GM21717 (cell line): Measurements from ENCODE around the gene GABRB1.
"Not testable (repeated sequence)": the region's sequence is repeated elsewhere in the genome, so short reads cannot be mapped to it uniquely, and the experiment has no call there.

Source experiments
- ATAC-seq: cut with Tn5 transposase; IDR thresholded peaks from one replicate; pipeline ENCODE4 v1.9.1; 2021; ENCODE audit warnings: mild to moderate bottlenecking, moderate library complexity; ENCODE audit not compliant: unreplicated experiment

The GABRB1 gene

DNA sequence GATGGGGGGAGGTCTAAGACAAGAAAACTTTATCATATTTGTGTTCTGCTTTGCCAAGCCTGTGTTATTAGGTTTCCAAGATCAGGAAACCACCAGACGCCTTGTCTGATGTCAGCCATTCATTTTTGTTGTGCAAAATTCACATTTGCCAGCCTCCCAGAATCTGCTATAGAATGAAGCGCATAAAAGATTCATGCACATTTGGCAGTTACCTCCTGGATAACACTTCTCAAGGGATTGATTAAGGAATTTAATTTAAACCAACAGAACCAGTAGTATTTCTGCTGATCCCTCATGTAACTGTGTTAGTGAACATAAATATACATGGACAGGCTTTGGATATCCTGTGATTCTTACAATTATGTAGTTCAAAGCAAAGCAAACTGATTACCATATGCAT is 244.2 kb downstream of the GABRB1 start:
- ATAC-seq, result no peak

DNA sequence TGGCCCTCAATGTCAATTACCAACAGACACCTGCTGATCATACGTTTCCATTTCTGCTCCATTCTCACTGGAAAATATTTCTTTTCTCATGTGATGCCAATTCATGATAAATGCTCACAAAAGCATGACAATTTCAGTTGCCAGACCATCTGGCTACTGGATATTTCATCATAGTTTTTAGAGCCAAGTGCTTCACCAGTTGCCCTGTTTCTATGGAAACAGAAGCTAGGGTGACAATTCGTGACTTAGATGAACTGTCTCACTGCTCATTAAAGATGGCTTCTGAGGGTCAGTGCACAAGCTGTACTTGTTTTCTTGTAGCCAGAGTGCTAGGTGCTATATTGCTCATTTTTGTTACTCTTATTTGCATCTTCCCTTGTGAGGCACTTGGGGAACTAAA is 247.3 kb downstream of the GABRB1 start:
- no peak for ATAC-seq

DNA sequence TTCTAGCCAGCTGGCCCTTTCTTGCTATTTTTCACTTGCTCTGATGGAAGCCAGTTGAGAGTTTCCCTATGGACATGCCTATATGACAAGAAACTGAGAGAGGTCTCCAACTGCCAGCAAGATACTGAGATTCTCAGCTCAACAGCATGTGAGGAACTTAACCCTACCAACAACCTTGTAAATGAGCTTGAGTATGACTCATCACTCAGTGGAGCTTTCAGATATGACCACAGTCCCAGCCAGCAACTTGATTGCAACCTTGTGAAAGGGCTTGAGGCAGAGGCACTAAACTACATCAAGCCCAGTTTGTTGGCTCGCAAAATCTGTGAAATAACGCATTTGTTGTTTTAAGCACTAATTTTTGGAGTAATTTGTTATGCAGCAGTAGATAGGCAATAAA is 256.4 kb downstream of the GABRB1 start:
- peak; percentile 92 for ATAC-seq

DNA sequence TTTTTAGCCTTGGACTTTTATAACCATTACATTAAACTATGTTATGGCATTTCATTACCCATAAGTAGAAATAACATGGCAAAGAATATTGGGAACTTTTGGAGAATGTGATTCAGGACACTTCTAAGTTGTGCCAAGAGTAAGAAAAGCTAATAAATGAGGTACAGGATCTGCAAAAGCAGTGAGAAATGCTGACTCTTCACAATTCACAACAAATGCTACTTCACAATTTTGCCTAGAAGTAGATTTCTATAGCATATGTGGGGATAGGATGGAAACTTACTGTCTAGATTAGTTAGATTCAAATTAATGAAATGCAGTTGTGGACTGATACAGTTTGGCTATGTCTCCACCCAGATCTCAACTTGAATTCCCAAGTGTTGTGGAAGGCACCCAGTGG is 258.4 kb downstream of the GABRB1 start:
- no peak for ATAC-seq

- not testable (repeated sequence) for ATAC-seq
Measured at GRCh38 chr4:47290873-47291272, 259.5 kb downstream of the GABRB1 start.

DNA sequence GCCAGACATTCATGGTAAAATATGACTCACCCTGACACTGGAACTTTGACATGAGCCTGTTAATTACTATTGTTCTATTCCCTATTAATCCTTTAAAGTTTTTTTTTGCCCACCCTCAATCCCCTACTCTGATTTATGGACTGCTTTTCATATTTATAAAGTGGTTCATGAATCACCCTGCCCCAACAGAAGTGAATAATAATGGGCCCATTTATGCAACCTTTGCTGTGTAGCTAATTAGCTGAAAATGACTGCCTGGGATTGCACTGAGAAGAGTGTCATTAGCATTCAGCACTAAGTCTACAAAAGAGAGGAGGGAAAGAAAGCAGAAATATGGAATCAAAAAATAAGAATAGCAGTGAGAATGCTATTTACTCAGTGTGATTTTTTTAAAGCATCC is 277.8 kb downstream of the GABRB1 start:
- ATAC-seq, result no peak

DNA sequence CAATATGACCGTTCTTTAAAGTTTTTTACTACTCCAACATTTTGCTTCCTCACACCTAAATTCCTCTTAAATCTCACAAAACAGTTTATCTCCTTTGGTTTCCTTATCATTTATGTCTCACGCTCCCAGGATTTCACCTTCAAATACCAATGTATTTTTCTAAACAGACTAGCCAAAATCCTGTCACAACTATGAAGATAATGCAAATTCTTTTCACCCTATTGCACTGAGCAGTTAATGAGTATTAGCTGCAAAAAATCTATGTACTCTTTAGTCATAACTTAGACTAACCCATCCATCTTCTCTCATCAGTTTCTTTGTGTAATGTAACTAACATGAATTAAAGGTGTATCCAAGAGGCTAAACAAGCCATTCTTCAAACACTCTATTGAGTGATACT is 280.8 kb downstream of the GABRB1 start:
- no peak for ATAC-seq

DNA sequence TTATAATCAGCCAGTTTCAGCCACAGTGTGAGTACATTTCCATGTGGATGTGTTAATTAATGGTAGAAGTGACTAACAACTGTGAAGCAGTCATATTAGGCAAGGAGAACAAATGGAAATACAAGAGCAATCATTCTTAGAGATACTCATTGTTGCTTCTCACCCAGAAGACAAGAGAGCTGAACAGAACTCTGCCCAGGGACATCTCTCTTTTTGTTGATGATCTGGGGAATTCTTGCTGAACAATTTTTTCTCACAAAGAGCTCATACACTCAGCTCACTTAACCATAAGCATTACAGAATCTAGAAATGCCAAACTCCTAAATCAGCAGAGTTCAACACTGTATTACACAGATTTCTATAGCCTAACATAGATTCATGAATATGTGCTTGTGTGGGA is 282.0 kb downstream of the GABRB1 start:
- ATAC-seq, result no peak

DNA sequence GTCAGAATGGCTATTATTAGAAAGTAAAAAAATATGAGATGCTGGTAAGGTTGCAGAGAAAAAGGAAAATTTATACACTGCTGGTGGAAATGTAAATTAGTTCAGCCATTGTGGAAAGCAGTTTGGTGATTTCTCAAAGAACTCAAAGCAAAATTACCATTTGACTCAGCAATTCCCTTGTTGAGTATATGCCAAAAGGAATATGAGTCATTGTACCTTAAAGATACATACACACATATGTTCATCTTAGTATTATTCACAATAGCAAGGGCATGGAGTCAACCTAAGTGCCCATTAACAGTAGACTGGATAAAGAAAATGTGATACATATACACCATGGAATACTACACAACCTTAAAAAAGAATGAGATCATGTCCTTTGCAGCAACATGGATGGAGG is 284.0 kb downstream of the GABRB1 start:
- peak; percentile 80 for ATAC-seq

DNA sequence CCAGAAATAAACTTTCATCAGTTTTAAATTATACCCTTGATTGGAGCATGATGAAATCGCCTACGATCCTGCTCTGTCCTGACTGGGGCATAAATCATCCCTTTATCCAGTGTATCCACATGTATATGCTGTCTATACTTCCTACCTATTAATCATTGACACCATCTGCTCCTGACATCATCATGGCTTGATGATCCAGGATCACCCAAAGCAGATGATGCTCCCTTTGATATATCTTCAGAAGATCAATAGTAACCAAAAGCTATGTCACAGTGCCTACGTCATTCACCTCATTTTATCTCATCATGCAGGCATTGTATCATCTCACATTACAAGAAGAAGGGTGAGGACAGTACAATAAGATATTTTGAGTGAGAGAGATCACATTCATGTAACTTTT is 294.7 kb downstream of the GABRB1 start:
- no peak for ATAC-seq

GRCh38 chr4:47330866-47331265 is 299.5 kb downstream of the GABRB1 start:
- no peak for ATAC-seq

- no peak for ATAC-seq
Measured at GRCh38 chr4:47334652-47335051, 303.3 kb downstream of the GABRB1 start.

DNA sequence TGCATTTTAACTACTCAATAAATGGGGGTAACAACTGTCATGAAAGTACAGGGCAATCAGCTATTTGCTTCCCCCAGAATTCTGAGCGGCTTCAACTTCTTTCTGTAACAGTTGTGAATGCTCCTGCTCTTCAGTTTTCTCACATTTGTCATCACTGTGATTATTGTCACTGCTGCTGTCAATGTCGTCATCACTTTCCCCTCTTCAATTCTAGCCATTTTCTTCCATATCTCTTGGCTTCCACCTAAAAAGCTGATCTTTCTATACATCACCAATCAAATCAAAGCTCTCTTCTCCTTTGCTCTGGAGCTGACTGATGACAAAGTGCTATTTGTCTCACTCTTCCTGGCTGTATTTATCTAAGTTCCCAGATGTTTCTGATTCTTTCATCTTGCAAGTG is 306.5 kb downstream of the GABRB1 start:
- ATAC-seq, result no peak

- ATAC-seq, result no peak
Measured at GRCh38 chr4:47340914-47341313, 309.5 kb downstream of the GABRB1 start.

DNA sequence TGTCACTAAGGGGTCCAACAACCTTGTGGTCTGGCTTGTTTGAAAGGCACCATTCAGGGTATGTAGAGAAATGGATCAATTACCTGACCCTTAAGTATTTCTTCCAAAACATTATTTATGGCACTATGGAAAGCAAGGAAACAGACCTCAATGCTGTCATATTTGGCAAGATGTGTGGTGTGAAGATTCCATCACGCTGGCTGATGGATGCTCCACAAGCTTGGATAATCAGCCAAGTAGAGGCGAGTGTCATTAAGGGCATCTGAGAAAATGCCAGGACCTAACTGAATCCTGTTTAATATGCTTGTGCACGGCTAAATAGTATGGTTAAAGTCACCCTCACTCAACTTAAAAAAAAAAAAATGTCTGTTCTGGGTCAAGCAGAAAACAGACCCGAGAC is 311.4 kb downstream of the GABRB1 start:
- no peak for ATAC-seq

- ATAC-seq, result no peak
Measured at GRCh38 chr4:47349326-47349725, 318.0 kb downstream of the GABRB1 start.

- no peak for ATAC-seq
Measured at GRCh38 chr4:47355568-47355967, 324.2 kb downstream of the GABRB1 start.

DNA sequence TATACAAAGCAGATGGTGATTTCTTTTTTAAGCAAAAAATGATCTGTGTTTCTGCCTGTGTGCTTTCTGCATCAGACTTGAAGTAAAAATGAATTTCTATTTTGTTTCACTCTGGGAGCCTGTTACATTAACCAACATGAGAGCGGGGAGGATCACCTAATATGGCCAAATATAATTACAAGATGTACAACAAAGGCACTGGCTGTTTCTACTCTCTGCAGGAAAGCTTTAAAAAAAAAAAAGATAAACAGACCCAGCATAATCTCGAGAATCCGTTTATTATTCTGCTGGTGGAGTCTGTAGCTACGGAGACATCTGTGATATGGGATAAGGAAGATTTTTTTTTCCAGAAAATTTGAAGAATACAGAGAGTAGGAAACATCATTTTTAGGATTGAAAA is 328.5 kb downstream of the GABRB1 start:
- ATAC-seq, result no peak

GRCh38 chr4:47367761-47368160 is 336.4 kb downstream of the GABRB1 start:
- ATAC-seq, result no peak

DNA sequence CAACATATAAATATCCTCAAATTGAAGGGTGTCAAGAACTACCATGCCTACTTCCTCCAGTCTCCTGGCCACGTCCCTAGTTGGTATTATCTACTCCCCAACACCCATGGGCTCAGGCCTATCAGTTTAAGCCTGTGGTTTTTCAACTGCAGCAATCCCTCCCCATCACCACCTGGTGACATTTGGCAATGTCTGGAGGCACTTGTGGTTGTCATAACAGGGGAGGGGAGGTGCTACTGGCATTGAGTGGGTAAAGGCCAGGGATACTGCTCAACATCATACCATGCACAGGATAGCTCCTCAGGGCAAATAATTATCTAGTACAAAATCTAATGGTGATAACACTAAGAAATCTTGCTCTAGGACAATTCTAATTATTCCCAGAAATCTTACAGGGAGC is 336.8 kb downstream of the GABRB1 start:
- no peak for ATAC-seq

GRCh38 chr4:47372561-47372960 is 341.2 kb downstream of the GABRB1 start:
- ATAC-seq, result no peak

DNA sequence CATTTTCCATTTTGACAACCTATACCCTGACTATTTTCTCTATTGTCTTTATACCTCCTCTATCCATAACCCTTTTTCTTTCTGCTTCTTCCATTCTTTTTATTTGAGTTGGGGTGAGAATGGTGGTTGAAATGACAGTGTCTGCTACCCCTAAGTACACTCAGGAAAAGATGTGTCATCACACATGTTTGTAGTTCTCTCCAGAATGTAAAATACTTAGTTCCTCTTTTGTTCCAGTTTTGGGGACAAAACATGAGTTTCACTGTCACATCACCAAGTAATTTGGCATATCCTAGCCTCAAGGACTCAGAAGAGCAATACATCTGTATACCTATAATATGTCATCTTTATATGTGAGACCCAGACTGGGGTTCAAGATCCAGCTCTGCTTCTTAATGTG is 341.8 kb downstream of the GABRB1 start:
- ATAC-seq, result no peak

- no peak for ATAC-seq
Measured at GRCh38 chr4:47373709-47374108, 342.3 kb downstream of the GABRB1 start.

- ATAC-seq, result no peak
Measured at GRCh38 chr4:47374477-47374876, 343.1 kb downstream of the GABRB1 start.
